Measurements from ENCODE around the gene MAS1.

GRCh38 chr6:159935633-159936032 is 44.8 kb downstream of the MAS1 start:
- TF ChIP-seq POLR2A (IDR thresholded peaks at IDR 0.05; ENCODE audit: low read length) (no peak), GATA1 (IDR thresholded peaks at IDR 0.05; ENCODE audit: low read depth, low read length) (no peak)

All from erythroblast (primary cell).